GM19240 (cell line): ENCODE measurements around the gene DOCK4.

Experiments
- DNase-seq: peaks from one replicate; pipeline ENCODE4 v3.0.0; 2011; ENCODE audit warnings: low spot score; ENCODE audit not compliant: insufficient read length

The DOCK4 gene

DNA sequence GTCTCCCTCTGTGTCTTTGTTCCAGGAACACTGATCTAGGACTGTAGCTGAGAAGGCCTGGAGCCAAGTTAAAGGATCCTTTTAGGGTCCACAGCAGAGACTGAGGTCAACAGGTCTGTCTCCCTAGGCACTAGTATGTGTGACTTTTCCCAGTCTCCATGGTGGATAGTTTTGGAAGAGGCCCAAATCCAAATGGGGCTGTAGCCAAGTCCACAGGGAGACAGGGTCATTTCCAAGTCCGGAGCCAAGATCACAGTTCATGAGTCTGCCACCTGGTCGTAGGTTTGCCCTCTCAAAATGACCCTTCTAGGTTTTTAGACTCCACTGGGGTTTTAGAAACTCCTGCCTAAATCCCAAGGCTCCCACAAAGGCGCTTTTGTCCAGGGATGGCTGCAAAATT, 17.1 kb upstream of the DOCK4 start:
- DNase-seq: no peak

- no peak for DNase-seq
Observed at GRCh38 chr7:112220877-112221434, 14.8 kb upstream of the DOCK4 start.

DNA sequence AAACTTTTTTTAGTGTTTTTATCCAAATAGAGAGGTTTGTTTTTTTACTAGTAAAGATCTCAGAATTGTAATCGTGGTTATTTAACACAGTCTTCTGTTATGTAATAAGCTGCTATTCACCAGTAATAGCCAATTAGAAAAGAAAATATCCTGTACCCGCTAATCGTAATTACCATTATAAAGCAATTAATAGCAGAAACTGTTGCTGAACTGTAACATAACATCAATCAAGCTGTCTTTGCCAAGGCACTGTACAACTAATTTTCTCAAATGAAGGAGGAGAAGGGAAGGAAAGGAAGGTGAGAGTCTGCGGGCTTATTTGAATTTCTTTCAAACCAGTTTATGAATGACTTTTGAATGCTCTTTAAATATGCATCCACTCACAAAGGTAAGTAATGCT, 9.6 kb upstream of the DOCK4 start:
- no peak for DNase-seq

- DNase-seq: no peak
Observed at GRCh38 chr7:112214883-112215282, 8.7 kb upstream of the DOCK4 start.

DNA sequence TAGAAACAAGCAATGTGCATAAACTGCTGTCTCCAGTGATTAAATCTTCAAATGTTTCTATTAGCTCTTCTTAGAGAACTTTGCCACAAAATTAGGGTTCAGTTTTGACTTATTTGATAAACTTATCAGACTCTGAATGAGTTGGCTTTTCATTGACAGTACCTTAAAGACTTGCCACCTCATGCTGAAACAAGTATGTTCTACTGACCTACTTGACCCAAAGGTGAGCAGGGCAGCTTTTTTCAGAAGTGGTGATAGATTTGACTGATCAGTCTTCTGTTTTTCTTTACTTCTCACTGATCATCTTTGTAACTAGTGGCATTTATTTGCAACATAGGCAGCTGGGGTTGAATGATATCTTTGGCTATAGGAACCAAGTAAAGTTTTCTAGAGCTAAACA, 8.1 kb upstream of the DOCK4 start:
- no peak for DNase-seq

- DNase-seq: no peak
Observed at GRCh38 chr7:112213735-112214134, 7.5 kb upstream of the DOCK4 start.

GRCh38 chr7:112212571-112212970, 6.4 kb upstream of the DOCK4 start:
- no peak for DNase-seq

GRCh38 chr7:112211348-112211907, 5.2 kb upstream of the DOCK4 start:
- no peak for DNase-seq

GRCh38 chr7:112207765-112208164, 1.6 kb upstream of the DOCK4 start:
- no peak for DNase-seq

GRCh38 chr7:112206991-112207592, 893 bp upstream of the DOCK4 start:
- DNase-seq: no peak

DNA sequence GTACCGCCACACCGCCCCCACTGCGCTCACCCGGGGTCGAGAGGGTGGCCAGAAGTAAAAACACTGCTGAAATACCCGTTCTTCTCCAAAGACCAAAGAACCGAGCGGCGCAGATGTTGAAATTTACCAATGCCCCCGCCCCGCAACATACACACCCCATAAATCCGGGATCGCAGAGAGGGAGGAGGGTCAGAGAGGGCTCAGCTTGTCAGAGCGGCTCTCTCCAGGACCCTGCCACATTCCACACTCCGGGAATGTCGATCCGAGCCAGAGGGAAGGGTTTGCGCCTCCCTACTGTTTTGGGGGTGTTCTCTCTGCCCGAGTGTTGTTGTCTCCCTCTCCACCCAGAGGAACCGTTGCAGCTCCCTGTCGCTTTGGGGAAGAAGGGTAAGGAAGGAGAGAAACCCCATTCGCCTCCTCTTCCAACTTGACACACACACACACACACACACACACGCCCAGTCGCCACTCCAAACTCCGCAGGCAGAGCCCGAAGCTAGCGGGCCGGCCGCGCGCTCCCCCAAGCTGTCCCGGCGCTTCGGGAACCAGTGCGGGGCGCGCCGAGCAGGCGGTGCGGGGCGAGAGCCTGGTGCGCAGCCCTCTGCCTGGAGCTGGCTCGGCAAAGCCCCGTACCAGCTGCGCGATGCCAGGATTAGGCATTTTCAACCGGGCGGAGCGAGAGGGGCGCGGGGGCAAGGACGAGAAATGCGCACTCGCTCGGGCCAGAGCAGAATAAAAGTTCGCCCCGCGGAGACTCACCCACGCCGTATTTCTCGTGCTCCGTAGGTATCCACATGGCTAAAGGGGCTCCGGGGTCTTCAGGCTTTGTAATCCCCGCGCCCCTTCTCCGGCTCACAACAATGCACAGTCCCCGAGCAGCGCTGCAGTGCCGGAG, 609 bp downstream of the DOCK4 start:
- no peak for DNase-seq

DNA sequence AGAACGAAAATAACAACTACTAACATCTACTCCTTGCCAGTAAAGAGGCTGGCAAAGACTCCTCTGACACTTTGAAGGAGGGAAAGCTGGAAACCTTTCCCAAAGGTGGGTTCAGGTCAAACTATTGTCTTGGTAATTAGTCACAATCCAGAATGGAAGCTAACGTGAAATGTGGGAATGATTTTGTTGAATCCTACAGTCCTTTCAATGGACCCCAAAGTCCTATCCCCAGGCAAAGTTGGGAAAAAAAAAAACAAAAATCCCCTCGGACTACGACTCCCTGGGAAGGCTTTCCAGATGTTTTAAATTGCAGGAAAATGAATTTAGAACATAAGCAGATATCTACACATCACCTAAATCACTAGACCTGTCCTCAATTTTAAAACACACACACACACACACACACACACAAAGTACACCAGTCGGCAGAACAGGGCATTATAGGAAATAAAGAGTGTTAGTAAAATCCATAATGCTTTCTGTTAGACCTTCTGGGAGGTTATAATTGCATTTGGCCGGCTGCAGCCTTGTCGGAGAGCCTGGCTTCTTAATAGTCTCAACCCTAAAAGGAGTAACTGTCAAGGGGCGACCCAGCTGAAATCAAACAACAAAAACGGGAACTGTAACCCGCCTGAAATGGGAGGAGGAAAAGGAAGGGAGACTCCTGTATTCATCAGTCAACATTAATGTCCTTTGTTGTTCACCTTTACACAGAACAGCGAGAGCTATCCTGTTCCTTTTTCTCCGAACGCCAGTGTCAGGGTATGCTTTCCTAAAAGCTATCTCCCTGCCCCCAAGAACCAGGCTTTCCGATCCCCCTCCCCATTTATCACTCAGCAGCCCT, 1.5 kb downstream of the DOCK4 start:
- DNase-seq: no peak

GRCh38 chr7:112203365-112203739, 2.8 kb downstream of the DOCK4 start:
- DNase-seq: no peak

- DNase-seq: no peak
Observed at GRCh38 chr7:112202816-112203215, 3.4 kb downstream of the DOCK4 start.

GRCh38 chr7:112201839-112202238, 4.4 kb downstream of the DOCK4 start:
- DNase-seq: no peak

- no peak for DNase-seq
Observed at GRCh38 chr7:112201411-112201810, 4.8 kb downstream of the DOCK4 start.

- no peak for DNase-seq
Observed at GRCh38 chr7:112199672-112200071, 6.5 kb downstream of the DOCK4 start.

DNA sequence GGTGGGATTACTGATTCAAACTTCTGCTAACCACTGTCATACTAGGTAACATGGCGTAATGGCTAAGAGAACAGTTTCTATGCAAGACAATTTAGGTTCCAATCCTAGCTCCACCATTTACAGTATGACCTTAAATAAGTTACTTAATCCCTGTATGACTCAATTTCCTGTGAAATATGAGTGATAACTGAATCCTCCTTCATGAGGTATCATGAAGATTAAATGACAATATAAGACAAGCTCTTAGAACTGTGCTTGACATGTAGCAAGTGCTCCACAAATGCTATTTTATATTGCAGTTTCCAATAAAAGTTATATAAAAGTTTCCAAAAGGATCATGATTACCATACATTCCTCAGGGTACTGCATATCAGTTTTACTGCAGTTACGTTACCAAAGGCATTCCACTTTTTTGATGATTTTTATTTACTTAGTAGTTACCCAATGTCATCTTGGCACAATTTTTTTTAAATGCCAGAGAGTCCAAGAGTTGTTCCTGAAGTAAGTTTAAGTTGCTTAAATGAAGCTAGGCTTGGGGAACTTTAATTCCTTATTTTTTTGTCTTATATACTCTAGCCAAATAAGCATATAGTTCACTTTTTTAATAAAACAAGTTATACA, 7.1 kb downstream of the DOCK4 start:
- DNase-seq: no peak

DNA sequence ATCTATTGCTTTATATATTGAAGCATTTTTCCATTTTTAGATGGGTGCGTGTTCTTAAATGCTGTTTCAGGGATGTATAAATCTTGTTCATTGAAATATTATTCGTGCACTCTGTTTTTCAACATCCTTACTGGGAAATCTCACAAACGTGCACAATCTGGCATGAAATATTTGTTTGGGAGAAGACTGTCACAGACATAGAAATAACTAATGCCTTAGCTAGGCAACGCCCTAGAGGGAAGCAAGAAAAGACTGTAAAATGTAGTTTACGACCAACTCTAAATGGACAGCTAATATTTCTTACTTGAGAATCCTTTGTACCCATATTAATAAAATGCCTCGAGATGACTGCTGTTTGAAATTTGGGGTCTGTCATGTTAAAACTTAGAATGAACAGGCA, 8.9 kb downstream of the DOCK4 start:
- DNase-seq: no peak

DNA sequence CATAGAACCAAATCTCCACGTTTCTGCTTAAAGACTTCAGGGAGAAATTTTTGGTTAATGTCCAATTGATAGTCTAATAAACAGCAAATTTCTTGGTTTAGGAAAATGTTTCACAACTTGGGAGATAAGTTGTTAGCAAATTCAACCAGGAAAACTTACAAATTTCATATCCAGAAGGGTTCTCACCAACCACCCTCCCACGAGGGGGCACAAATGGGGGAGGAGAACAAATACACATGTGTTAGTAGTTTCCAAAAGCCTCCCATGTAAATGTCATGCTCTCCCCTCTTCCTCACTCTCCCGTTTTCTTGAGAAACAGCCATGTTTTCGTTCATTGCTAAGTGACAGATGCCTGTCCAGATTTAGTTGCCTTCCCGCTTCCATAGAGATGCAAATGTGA, 10.5 kb downstream of the DOCK4 start:
- DNase-seq: no peak

DNA sequence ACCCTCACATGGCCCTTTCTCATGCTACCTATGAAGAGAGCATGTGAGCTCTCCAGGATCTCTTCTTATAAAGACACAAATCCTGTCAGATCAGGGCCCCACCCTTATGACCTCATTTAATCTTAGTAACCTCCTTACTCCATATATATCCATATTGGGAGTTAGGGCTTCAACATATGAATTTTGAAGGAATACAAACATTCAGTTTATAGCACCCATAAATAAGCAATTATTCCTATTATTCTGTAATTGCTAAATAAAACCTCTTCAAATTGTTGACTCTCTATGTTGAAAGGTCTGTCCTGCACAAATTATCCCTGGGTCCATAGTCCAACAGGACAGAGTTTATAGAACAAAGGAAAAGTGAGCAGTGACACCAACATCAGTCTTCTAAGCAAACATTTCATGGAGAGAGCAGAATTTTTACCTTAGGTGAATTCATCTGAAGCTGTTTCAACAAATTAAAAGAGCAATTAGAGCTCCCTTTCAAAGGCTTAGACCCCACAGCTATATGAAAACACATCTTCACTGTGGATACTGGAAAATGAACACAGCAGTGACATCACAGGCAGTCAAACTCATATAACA, 12.2 kb downstream of the DOCK4 start:
- DNase-seq: no peak
